HepG2 (cell line): ENCODE measurements around the gene TMEM141. TPM values are rescaled to one million over a fixed set of nuclear protein-coding genes. Genes with fewer than 3 reads are reported as not detected.
A peak's percentile ranks its signal among the peaks of the same experiment; 100 is the strongest.

Experiments used
- ATAC-seq: fragments of 200-7000 bp; cut with Tn5 transposase; 3 replicates; pipeline ENCODE4 v1.9.1; 2020; ENCODE audit warnings: mild to moderate bottlenecking, moderate library complexity
- BruUV-seq: library from RNA; stranded (reverse); fragments of 400-500 nt; replicated peaks from 2 replicates; lab custom pipeline; 2021; lab: Mats Ljungman, UMichigan
- CTCF ChIA-PET: fragments of 300-600 bp; formaldehyde crosslinking; extraction: SDS; loops from one replicate; lab custom pipeline; 2021; ENCODE audit warnings: low total read pairs, inconsistent platforms, low intra/inter-chr PET ratio; lab: Yijun Ruan, JAX
- POLR2A ChIA-PET: fragments of 350-600 bp; sonication (Branson Sonifier 250); formaldehyde crosslinking; loops from one replicate; lab custom pipeline; 2020; ENCODE audit warnings: antibody characterized with exemption, inconsistent platforms; lab: Yijun Ruan, JAX
- DNase-seq: peaks from one replicate; pipeline ENCODE4 v3.0.0-alpha.2; 2015; ENCODE audit warnings: low spot score
- FAIRE-seq: peaks from 3 replicates; lab custom pipeline; 2011; peaks lifted over from hg19 to GRCh38; lab: Jason Lieb, UNC
- H2AFZ ChIP-seq: one replicate; pipeline ENCODE4 v1.6.1; 2011; ENCODE audit warnings: low read length, inconsistent platforms
- H3K27ac ChIP-seq: fragments of 300-600 bp; 3 replicates; pipeline ENCODE4 v1.8.0; 2011; ENCODE audit warnings: mixed run types, mild to moderate bottlenecking, mixed read lengths, low read length, inconsistent platforms; ENCODE audit not compliant: insufficient read depth; ENCODE audit errors: extremely low read length
- H3K27me3 ChIP-seq, 2 experiments: fragments of 200-600 bp in 1 of 2; 2 replicates in 1 of 2; 3 replicates in 1 of 2; pipeline versions ENCODE4 v1.6.0 to v1.8.0; 2011; ENCODE audit warnings: low read length in 2 of 2, mild to moderate bottlenecking in 2 of 2, moderate library complexity in 2 of 2, inconsistent platforms in 1 of 2; ENCODE audit not compliant: insufficient read depth in 2 of 2, control insufficient read depth in 1 of 2
- H3K36me3 ChIP-seq, 2 experiments: fragments of 200-600 bp in 1 of 2; replicated peaks in 1 of 2; 2 replicates in 1 of 2; 3 replicates in 1 of 2; pipeline versions ENCODE4 v1.5.1 to v1.8.0; 2011; ENCODE audit warnings: low read length in 2 of 2, inconsistent platforms in 1 of 2; ENCODE audit not compliant: insufficient read depth in 2 of 2, control insufficient read depth in 1 of 2
- H3K4me1 ChIP-seq: 2 replicates; pipeline ENCODE4 v1.5.1; 2012; ENCODE audit warnings: low read length, inconsistent platforms; ENCODE audit not compliant: insufficient read depth
- H3K4me2 ChIP-seq: 2 replicates; pipeline ENCODE4 v1.6.0; 2011; ENCODE audit warnings: low read depth, low read length, inconsistent platforms
- H3K4me3 ChIP-seq, 3 experiments: fragments of 200-600 bp in 1 of 3; sonication (generic), shearing (Covaris generic) in 1 of 3; replicated peaks in 1 of 3; 2 replicates each; pipeline ENCODE4 v1.5.1; 2011 to 2016; ENCODE audit warnings: low read length in 3 of 3, inconsistent platforms in 2 of 3, low read depth in 2 of 3, mild to moderate bottlenecking in 2 of 3, control low read depth in 1 of 3, mixed read lengths in 1 of 3; ENCODE audit not compliant: insufficient read depth in 1 of 3
- H3K79me2 ChIP-seq: one replicate; pipeline ENCODE4 v1.6.1; 2011; ENCODE audit warnings: low read length, inconsistent platforms; ENCODE audit not compliant: insufficient read depth
- H3K9ac ChIP-seq: 2 replicates; pipeline ENCODE4 v1.6.0; 2011; ENCODE audit warnings: mild to moderate bottlenecking, low read depth, low read length, inconsistent platforms; ENCODE audit not compliant: insufficient read depth
- H3K9me3 ChIP-seq: 2 replicates; pipeline ENCODE4 v1.5.1; 2012; ENCODE audit warnings: mild to moderate bottlenecking, low read length
- H4K20me1 ChIP-seq: 2 replicates; pipeline ENCODE4 v1.6.0; 2011; ENCODE audit warnings: inconsistent platforms, mild to moderate bottlenecking, low read length, moderate library complexity; ENCODE audit not compliant: insufficient read depth
- GTF3A ChIP-seq: sonication (generic); formaldehyde crosslinking; conservative IDR thresholded peaks from 2 replicates; pipeline ENCODE4 v1.4.0; 2020; ENCODE audit warnings: mild to moderate bottlenecking, missing genetic modification reagents
- HMG20B ChIP-seq: conservative IDR thresholded peaks from 2 replicates; pipeline ENCODE4 v1.6.1; 2016; ENCODE audit warnings: missing genetic modification reagents, missing compliant biosample characterization
- MEF2D ChIP-seq: sonication (generic); formaldehyde crosslinking; IDR thresholded peaks from 2 replicates; pipeline ENCODE4 v1.5.1; 2020; ENCODE audit warnings: mild to moderate bottlenecking, missing genetic modification reagents
- POLR2A ChIP-seq, 2 experiments: IDR thresholded peaks; 2 replicates each; pipeline ENCODE4 v1.6.1; 2011; ENCODE audit warnings: low read depth in 2 of 2, low read length in 2 of 2, mild to moderate bottlenecking in 1 of 2, moderate library complexity in 1 of 2; ENCODE audit not compliant: insufficient read depth in 1 of 2
- ZNF431 ChIP-seq: sonication (generic); formaldehyde crosslinking; IDR thresholded peaks from 2 replicates; pipeline ENCODE4 v1.9.0; 2022; ENCODE audit warnings: missing genetic modification reagents, low read depth, mild to moderate bottlenecking, borderline replicate concordance
- ZNF607 ChIP-seq: sonication (generic); formaldehyde crosslinking; IDR thresholded peaks from 2 replicates; pipeline ENCODE4 v1.5.1; 2020; ENCODE audit warnings: missing genetic modification reagents, mild to moderate bottlenecking, borderline replicate concordance
- ZNF687 ChIP-seq: sonication (generic); formaldehyde crosslinking; IDR thresholded peaks from 2 replicates; pipeline ENCODE4 v1.5.1; 2020; ENCODE audit warnings: mild to moderate bottlenecking, missing genetic modification reagents, moderate library complexity
- ZNF747 ChIP-seq: sonication (generic); formaldehyde crosslinking; IDR thresholded peaks from 2 replicates; pipeline ENCODE4 v1.8.1; 2023; ENCODE audit warnings: missing genetic modification reagents, mild to moderate bottlenecking, borderline replicate concordance
- ZNF75D ChIP-seq: sonication (generic); formaldehyde crosslinking; IDR thresholded peaks from 2 replicates; pipeline ENCODE4 v1.8.1; 2023; ENCODE audit warnings: missing genetic modification reagents, mild to moderate bottlenecking, borderline replicate concordance
- WGBS: methylation state at CpG from one replicate; pipeline ENCODE4 v1.1.6; 2017; ENCODE audit warnings: low lambda C conversion rate; 5-methylcytosine and 5-hydroxymethylcytosine counted together
- in situ Hi-C: cut with HindIII; loops from 2 replicates; pipeline ENCODE4 v1.10.0; 2017; ENCODE audit warnings: low pct_unique_long_range_greater_than_20kb; ENCODE audit not compliant: extremely low pct_ligation_motif_present
- intact Hi-C: fragments of 100-400 bp; cut with micrococcal nuclease; formaldehyde crosslinking; loops from one replicate; pipeline ENCODE4 v1.10.0; 2022; ENCODE audit not compliant: unreplicated experiment
- polyA plus RNA-seq, 8 experiments: library from polyadenylated mRNA; depleted of rRNA in 3 of 8; stranded (reverse) in 7 of 8; unstranded in 1 of 8; fragments of >200 nt; fragmentation: Illumina TruSeq in 4 of 8; extraction: Trizol in 4 of 8; gene quantifications; 2 replicates each; pipeline versions ENCODE4 v1.2.1 to v1.2.3, GENCODE V29; 2011 to 2016; ENCODE audit warnings: low read depth in 4 of 8, missing spikeins in 1 of 8, mixed read lengths in 1 of 8; ENCODE audit not compliant: insufficient read depth in 1 of 8
- total RNA-seq, 5 experiments: library from RNA; depleted of rRNA; stranded (reverse); fragments of >200 nt; fragmentation: Illumina TruSeq; extraction: Trizol; gene quantifications; 2 replicates each; pipeline ENCODE4 v1.2.3, GENCODE V29; 2016; ENCODE audit warnings: low read depth in 1 of 5

TMEM141 gene
- total and polyA plus RNA-seq, 2 of the 13 experiments (the other 11 are each of a cell fraction or from before 2014, with no cell fraction given): 81.0 to 202 TPM

- TF ChIP-seq ZNF75D (CRISPR knock-in tag) (no peak), MEF2D (no peak)
Observed at GRCh38 chr9:136792321-136793085, 1.4 kb downstream of the TMEM141 start (continued).

GRCh38 chr9:136793086-136793946 lies 2.2 kb downstream of the TMEM141 start:
- Histone ChIP-seq H2AFZ (no peak overlapping the region), H3K9me3 (no peaks in the 10 kb centered on the region), H3K79me2 (peaks cover 28% of the 10 kb centered on the region), H3K4me2 (peak overlapping the region; percentile 96), H3K27me3 (no peaks in the 10 kb centered on the region; a peak in 1 of 5 replicates), H3K4me3 (peak overlapping the region in 2 of 3 experiments; percentile 14 to 98; a peak in 4 of 6 replicates), H3K4me1 (peaks cover 84% of the 10 kb centered on the region), H3K27ac (peak overlapping the region; percentile 75), H3K36me3 (0 out of 5 replicates have a peak, but pooled peaks cover 0 to 12% of the 10 kb centered on the region in 2 experiments), H3K9ac (no peak overlapping the region), H4K20me1 (no peaks in the 10 kb centered on the region)
- in situ Hi-C loops (no loop called here), intact Hi-C loops (no loop called here)
- ATAC-seq (peak; percentile 4; the same call in 1 of the 3 replicates), FAIRE-seq (no peak), DNase-seq (peak; percentile 49)
- ChIA-PET POLR2A (interaction anchor here (2.3 kb wide), 1 partner anchor 14 kb away, joined by 12 read pairs; the partner anchor contains the start of gene RABL6), CTCF (no interaction called here)
- WGBS: 74% methylated on average over 12 of the region's 17 CpGs
- BruUV-seq: no TSS peak
- TF ChIP-seq ZNF607 (CRISPR knock-in tag): peak; percentile 12; the same call in 1 of the 2 replicates
- peak; percentile 25; the same call in 1 of the 2 replicates for TF ChIP-seq ZNF747 (CRISPR knock-in tag)
- TF ChIP-seq POLR2A (IDR thresholded peaks at IDR 0.05; ENCODE audit: insufficient read depth in 1 of 2, low read depth in 2 of 2, low read length in 2 of 2): no peak
- TF ChIP-seq HMG20B: no peak
- no peak for TF ChIP-seq GTF3A
- TF ChIP-seq ZNF75D (CRISPR knock-in tag): no peak
- 0 out of 2 replicates have a peak, but pooled peaks have one; percentile 45 for TF ChIP-seq ZNF431 (CRISPR knock-in tag)
- peak; percentile 94 for TF ChIP-seq ZNF687 (CRISPR knock-in tag)
